Measurements from ENCODE around the gene AAGAB. TPM values are rescaled to one million over a fixed set of nuclear protein-coding genes. Genes with fewer than 3 reads are reported as not detected.

Gene AAGAB
- total RNA-seq, 1 experiment from 2014 or later = 52.0 TPM

DNA sequence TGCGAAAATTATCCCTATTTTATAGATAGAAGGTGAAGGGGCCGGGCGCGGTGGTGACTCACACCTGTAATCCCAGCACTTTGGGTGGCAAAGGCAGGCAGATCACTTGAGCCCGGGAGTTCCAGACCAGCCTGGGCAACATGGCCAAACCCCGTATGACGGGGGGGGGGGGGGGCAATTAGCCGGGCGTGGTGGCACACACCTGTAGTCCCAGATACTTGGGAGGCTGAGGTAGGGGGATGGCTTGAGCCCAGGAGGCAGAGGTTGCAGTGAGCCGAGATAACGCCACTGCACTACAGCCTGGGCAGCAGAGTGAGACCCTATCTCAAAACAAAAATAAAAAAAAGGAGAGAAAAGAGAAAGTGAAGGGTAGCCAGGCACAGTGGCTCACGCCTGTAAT, 1.4 kb downstream of the AAGAB start:
- Histone ChIP-seq H3K27me3 (ENCODE audit: insufficient read depth, low read length) (no peaks in the 10 kb centered on the region), H3K4me3 (replicated peaks in 1 of 2; ENCODE audit: low read depth in 1 of 2, low read length in 2 of 2) (peak overlapping the region; percentile 77 to 96), H3K9ac (ENCODE audit: low read length) (peak overlapping the region; percentile 87), H3K9me3 (ENCODE audit: control insufficient read depth in 1 of 2, insufficient read depth in 1 of 2, low read depth in 1 of 2, low read length in 2 of 2) (no peaks in the 10 kb centered on the region), H3K36me3 (ENCODE audit: control insufficient read depth in 1 of 2, insufficient read depth in 2 of 2, low read length in 2 of 2) (no peaks in the 10 kb centered on the region), H2AFZ (ENCODE audit: low read depth, low read length, poor library complexity, severe bottlenecking) (no peak overlapping the region), H4K20me1 (ENCODE audit: insufficient read depth) (no peaks in the 10 kb centered on the region), H3K79me2 (ENCODE audit: insufficient read depth, low read length) (peaks cover 62% of the 10 kb centered on the region), H3K4me1 (ENCODE audit: control insufficient read depth in 1 of 2, insufficient read depth in 2 of 2, low read length in 2 of 2) (peaks cover 7 to 21% of the 10 kb centered on the region in 2 experiments; a peak in 3 of 4 replicates), H3K4me2 (ENCODE audit: low read length) (peak overlapping the region; percentile 74), H3K9me2 (ENCODE audit: insufficient read depth) (no peaks in the 10 kb centered on the region), H3K27ac (ENCODE audit: low read depth, low read length) (peak overlapping the region; percentile 60; the same call in 1 of the 2 replicates)
- ChIA-PET CTCF (no interaction called here), RAD21 (ENCODE audit: low non-redundant PET in 1 of 2, low total read pairs in 2 of 2, uncharacterized antibody in 2 of 2, unreplicated experiment in 2 of 2) (no interaction called here), POLR2A (interaction anchor here (1.5 kb wide), 1 partner anchor 105 kb away, joined by 3 read pairs; no protein-coding TSS in a partner anchor)
- TF ChIP-seq REST (IDR thresholded peaks at IDR 0.05; ENCODE audit: low read depth) = no peak
- no peak for TF ChIP-seq CBX3 (IDR thresholded peaks at IDR 0.05; ENCODE audit: low read depth)
- TF ChIP-seq POLR2A (IDR thresholded peaks at IDR 0.05; ENCODE audit: borderline replicate concordance, extremely low read depth, insufficient read depth, insufficient read length) = no peak
- peak; percentile 37; the same call in 1 of the 2 replicates for TF ChIP-seq MAX (IDR thresholded peaks at IDR 0.05)
- no peak for TF ChIP-seq YY1 (IDR thresholded peaks at IDR 0.05; ENCODE audit: extremely low read depth, insufficient replicate concordance, low read depth, low read length)
- no peak for TF ChIP-seq TCF7L2 (IDR thresholded peaks at IDR 0.05; ENCODE audit: borderline replicate concordance, extremely low read depth, insufficient read depth, insufficient read length)
- BruUV-seq (replicated peaks) = no TSS peak
- intact Hi-C loops (cut with micrococcal nuclease) = loop anchor here (10.0 kb wide), 1 partner anchor 1458 kb away; the partner anchor contains the start of gene DENND4A
- DNase-seq (ENCODE audit: low read depth, low spot score) (no peak), ATAC-seq (no peak)

Data from HCT116 (cell line).